HUES48 (cell line): ENCODE data around the gene BPIFA3.

Experiments used
- H3K27ac ChIP-seq: one replicate; pipeline ENCODE4 v1.7.0; 2013; ENCODE audit warnings: low read depth, low read length, inconsistent platforms
- H3K27me3 ChIP-seq: 2 replicates; pipeline ENCODE4 v1.6.1; 2013; ENCODE audit warnings: mild to moderate bottlenecking, low read length; ENCODE audit not compliant: control insufficient read depth, insufficient read depth
- H3K36me3 ChIP-seq: 2 replicates; pipeline ENCODE4 v1.6.1; 2013; ENCODE audit warnings: low read length; ENCODE audit not compliant: control insufficient read depth, insufficient read depth
- H3K4me1 ChIP-seq: 2 replicates; pipeline ENCODE4 v1.6.1; 2013; ENCODE audit warnings: mild to moderate bottlenecking, low read length; ENCODE audit not compliant: control insufficient read depth, insufficient read depth
- H3K4me3 ChIP-seq: 2 replicates; pipeline ENCODE4 v1.5.1; 2013; ENCODE audit warnings: mild to moderate bottlenecking, low read depth, low read length
- H3K9ac ChIP-seq: 2 replicates; pipeline ENCODE4 v1.6.1; 2013; ENCODE audit warnings: mild to moderate bottlenecking, low read depth, low read length, moderate library complexity
- H3K9me3 ChIP-seq: 2 replicates; pipeline ENCODE4 v1.6.1; 2013; ENCODE audit warnings: low read length; ENCODE audit not compliant: control insufficient read depth, insufficient read depth

Gene BPIFA3

DNA sequence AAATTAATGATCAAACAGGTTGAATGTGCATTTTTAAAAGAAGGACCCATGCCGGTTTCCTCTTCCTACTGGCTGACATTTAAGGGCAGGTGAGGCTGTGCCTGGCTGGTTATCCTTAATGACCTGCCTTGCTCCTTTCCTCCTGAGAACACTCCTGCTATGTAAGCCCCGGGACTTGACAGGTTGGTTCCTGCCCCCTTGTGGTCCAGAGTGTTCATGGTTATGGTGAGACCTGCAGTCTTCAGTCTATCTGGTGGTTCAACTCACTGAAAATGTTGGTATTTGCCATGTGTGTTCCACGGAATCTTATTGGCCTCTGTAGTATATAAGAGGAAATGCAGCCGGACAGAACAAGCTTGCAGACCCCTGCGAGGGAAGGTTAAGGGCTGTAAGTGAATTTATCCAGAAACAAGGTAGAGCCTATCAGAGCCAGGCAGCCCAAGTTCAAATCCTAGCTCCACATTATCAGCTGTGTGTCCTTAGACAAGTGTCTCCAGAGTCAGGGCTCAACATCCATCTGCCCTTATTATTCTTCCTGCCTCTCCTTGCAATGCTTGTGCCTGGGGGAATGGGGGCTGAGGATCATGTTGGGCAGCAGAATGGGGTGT lies 5.2 kb upstream of the BPIFA3 start:
- Histone ChIP-seq H3K4me1 (no peaks in the 10 kb centered on the region), H3K36me3 (no peaks in the 10 kb centered on the region), H3K27ac (no peak overlapping the region), H3K27me3 (no peaks in the 10 kb centered on the region), H3K4me3 (no peak overlapping the region), H3K9me3 (no peaks in the 10 kb centered on the region), H3K9ac (no peak overlapping the region)

DNA sequence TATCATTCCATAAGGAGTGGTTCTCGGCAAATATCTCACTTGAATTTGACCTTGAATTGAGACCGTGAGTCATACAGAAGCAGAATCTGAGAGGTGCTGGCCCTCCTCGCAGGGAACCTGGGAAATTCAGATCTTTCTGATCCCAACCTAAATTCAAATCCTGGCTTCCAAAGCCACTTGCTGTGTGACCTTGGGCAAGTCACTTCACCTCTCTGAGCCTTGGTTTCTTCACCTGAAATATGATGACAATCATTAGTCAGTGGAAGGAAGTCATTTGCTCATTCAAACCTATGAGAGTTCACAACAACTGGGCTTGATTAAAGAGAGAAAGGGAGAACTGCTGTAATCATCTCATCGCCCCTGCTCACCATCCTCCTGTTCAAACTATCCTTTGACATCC lies 7.2 kb downstream of the BPIFA3 start:
- Histone ChIP-seq H3K27ac (no peak overlapping the region), H3K36me3 (no peaks in the 10 kb centered on the region), H3K4me3 (no peak overlapping the region), H3K4me1 (no peaks in the 10 kb centered on the region), H3K9ac (no peak overlapping the region), H3K9me3 (no peaks in the 10 kb centered on the region), H3K27me3 (no peaks in the 10 kb centered on the region)

DNA sequence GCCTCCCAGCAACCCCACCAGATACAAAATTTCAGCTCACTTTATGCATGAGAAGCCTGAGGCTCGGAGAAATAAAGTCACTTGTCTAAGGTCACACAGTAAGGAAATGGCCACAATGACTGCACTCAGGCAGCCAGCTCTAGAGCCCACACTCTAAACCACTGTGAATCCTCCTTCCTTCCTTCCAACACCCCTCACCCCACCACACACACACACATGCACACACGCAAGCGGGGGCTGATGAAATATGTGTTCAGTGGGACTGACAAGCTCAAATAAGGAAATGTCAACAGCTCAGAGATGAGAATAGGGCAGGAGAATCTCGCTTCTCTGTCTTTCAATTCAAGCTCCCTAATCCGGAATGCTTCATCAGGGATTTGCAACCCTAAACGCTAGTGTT lies 12.7 kb downstream of the BPIFA3 start:
- no peaks in the 10 kb centered on the region for H3K27me3 ChIP-seq
- no peak overlapping the region for H3K9ac ChIP-seq
- no peak overlapping the region for H3K27ac ChIP-seq
- no peaks in the 10 kb centered on the region for H3K4me1 ChIP-seq
- no peaks in the 10 kb centered on the region for H3K9me3 ChIP-seq
- no peaks in the 10 kb centered on the region for H3K36me3 ChIP-seq
- no peak overlapping the region for H3K4me3 ChIP-seq

DNA sequence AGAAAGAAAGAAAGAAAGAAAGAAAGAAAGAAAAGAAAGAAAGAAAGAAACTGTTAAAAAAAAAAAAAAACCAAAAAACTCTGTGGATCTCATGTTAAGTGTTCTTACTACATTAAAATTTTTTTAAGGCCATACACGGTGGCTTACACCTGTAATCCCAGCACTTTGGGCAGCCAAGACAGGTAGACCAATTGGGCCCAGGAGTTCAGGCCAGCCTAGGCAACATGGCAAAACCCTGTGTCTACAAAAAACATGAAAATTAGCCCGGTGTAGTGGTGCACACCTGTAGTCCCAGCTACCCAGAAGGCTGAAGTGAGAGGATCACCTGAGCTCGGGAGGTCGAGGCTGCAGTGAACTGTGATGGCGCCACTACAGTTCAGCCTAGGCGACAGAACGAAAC lies 14.1 kb downstream of the BPIFA3 start:
- no peaks in the 10 kb centered on the region for H3K9me3 ChIP-seq
- no peaks in the 10 kb centered on the region for H3K4me1 ChIP-seq
- H3K27ac ChIP-seq = no peak overlapping the region
- H3K4me3 ChIP-seq = no peak overlapping the region
- H3K27me3 ChIP-seq = no peaks in the 10 kb centered on the region
- H3K9ac ChIP-seq = no peak overlapping the region
- H3K36me3 ChIP-seq = no peaks in the 10 kb centered on the region

DNA sequence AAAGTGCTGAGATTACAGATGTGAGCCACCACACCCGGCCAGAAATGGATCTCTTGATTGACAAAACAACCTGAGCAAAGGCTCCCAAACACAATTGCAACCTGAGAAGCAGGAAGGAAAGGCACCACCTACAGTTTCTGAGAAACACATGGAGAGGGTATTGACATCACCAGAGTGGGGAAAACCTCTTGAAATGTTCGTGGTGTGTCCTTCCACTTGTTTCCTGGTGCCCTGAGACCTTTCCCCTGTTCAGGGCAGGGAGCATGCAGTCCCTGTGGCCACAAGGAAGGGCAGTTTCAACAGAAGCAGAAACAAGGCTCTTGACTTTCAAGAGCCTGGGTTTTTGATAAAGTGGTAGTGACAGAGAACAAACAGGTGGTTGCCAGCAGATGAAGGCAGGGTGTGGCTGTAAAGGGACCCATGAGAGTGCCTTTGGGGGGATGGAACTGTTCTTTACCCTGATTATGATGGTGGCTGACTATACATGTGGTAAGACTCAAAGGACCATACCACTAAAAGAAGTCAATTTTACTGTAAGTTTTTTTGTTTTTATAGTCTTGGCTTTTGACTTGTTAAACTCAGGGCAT lies 15.4 kb downstream of the BPIFA3 start:
- Histone ChIP-seq H3K9ac (no peak overlapping the region), H3K4me3 (no peak overlapping the region), H3K9me3 (no peaks in the 10 kb centered on the region), H3K27ac (no peak overlapping the region), H3K36me3 (no peaks in the 10 kb centered on the region), H3K4me1 (no peaks in the 10 kb centered on the region), H3K27me3 (no peaks in the 10 kb centered on the region)

DNA sequence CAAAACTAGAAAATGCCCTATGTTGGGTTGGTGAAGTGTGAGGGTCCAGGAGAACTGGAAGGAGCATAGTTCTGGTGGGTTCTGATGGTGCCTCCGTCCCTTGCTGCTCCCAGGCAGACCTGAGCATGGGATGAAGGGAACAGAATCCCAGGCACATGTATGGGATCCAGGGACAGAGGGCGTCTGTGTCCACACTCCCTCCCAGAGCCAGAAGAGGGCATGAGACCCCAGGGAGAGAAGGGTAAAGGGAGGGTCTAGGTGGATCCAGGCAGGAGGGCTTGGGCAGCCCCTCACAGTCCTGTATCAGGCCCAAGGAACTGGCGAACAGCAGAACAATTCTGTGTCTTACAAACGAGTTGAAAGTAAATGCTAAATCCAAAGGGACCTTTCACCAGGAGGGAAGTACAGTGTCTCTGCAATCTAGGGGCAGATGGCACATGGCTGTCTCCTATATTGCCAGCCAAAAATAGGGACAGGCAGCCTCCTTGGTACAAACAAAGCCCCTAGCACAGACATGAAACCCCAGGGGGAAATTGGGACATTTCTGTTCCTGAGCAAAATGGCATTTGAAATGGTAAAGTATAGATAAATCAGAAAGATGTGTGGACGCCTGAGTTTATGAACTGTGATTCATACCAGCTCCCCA lies 16.1 kb downstream of the BPIFA3 start:
- Histone ChIP-seq H3K27me3 (no peaks in the 10 kb centered on the region), H3K9me3 (no peaks in the 10 kb centered on the region), H3K4me3 (no peak overlapping the region), H3K36me3 (no peaks in the 10 kb centered on the region), H3K9ac (no peak overlapping the region), H3K4me1 (no peaks in the 10 kb centered on the region), H3K27ac (no peak overlapping the region)

DNA sequence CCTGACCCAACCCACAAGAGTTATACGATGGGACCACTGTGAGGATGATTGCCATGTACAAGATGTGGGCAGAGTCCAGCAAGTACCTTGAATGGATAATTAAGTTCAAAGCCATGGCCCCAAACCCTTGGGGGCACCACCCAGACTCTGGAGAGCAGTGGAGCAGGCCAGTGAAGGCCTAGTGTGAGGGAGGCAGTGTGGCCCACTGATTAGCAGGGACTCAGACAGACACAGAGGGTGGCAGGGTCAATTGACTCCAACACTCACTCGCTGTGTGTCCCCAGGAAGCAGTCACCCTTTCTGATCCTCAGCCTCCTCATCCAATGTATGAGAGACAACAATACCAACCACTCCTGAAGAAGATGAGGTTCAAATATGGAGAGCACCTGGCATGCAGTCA lies 16.9 kb downstream of the BPIFA3 start:
- H3K27me3 ChIP-seq = no peaks in the 10 kb centered on the region
- no peak overlapping the region for H3K27ac ChIP-seq
- no peaks in the 10 kb centered on the region for H3K9me3 ChIP-seq
- H3K36me3 ChIP-seq = no peaks in the 10 kb centered on the region
- H3K4me1 ChIP-seq = no peaks in the 10 kb centered on the region
- no peak overlapping the region for H3K9ac ChIP-seq
- no peak overlapping the region for H3K4me3 ChIP-seq

DNA sequence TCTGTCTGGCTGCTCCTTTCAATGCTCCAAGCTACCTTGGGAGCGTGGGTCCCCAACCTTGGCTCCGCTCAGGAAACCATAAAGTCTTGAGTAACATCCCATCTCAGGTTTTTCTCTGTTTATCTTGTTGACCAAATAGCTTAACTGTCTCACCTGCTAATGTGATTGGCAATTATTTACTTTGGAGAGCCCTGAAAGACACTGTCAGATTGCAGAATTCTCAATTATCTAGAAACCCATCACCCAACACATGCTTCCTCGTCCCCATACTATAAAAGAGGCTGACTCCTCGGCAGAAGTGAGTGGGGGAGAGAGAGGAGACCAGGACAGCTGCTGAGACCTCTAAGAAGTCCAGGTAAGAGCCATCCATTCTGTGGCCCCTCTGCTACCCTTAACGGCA lies 18.5 kb downstream of the BPIFA3 start, which contains the start of gene BPIFA1:
Gene BPIFA1, plus strand, starts transcription at position 301 of the 400 bp plus-strand sequence. CDS start 1,716 bp downstream, outside the sequence.
- Histone ChIP-seq H3K27ac (no peak within 1 kb of the TSS), H3K36me3 (no peaks in the 10 kb centered on the region), H3K4me3 (no peak within 1 kb of the TSS), H3K27me3 (no peaks in the 10 kb centered on the region), H3K9me3 (no peaks in the 10 kb centered on the region), H3K4me1 (no peaks in the 10 kb centered on the region), H3K9ac (no peak within 1 kb of the TSS)

DNA sequence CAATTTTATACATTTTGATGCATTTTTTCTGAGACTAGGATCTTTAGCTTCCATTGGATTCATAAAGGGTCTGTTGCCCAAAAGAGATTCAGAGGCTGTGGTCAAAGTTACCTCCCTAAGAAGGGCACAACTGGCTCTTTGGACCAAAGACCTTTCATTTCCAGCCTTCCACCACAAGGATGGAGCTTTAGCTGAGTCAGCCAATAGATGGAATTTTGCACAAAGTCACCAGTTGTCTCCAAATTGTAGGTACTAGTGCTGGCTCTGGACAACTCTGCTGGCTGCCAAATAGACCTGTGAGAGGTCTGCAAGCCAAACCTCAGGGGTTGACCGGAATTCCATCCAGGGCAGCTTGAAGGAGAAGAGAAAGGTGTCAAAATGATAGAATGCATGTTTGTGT lies 19.2 kb downstream of the BPIFA3 start:
- no peaks in the 10 kb centered on the region for H3K36me3 ChIP-seq
- H3K4me3 ChIP-seq = no peak overlapping the region
- H3K27me3 ChIP-seq = no peaks in the 10 kb centered on the region
- no peak overlapping the region for H3K27ac ChIP-seq
- no peaks in the 10 kb centered on the region for H3K9me3 ChIP-seq
- no peak overlapping the region for H3K9ac ChIP-seq
- no peaks in the 10 kb centered on the region for H3K4me1 ChIP-seq

DNA sequence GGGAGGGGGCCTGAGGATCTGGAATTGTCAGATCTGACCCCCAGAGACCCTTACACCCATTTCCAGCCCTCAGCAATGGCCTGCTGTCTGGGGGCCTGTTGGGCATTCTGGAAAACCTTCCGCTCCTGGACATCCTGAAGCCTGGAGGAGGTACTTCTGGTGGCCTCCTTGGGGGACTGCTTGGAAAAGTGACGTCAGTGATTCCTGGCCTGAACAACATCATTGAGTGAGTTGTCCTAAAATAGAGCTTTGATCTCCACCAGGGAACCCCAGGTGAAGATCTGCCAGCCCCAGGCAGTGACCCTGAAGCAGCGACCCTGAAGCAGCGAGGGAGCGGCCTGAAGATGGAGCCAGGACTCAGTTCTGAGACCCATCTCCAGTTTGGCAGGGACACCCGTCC lies 20.8 kb downstream of the BPIFA3 start:
- H3K9me3 ChIP-seq = no peaks in the 10 kb centered on the region
- H3K4me3 ChIP-seq = no peak overlapping the region
- H3K4me1 ChIP-seq = no peaks in the 10 kb centered on the region
- no peaks in the 10 kb centered on the region for H3K36me3 ChIP-seq
- no peaks in the 10 kb centered on the region for H3K27me3 ChIP-seq
- no peak overlapping the region for H3K9ac ChIP-seq
- H3K27ac ChIP-seq = no peak overlapping the region

DNA sequence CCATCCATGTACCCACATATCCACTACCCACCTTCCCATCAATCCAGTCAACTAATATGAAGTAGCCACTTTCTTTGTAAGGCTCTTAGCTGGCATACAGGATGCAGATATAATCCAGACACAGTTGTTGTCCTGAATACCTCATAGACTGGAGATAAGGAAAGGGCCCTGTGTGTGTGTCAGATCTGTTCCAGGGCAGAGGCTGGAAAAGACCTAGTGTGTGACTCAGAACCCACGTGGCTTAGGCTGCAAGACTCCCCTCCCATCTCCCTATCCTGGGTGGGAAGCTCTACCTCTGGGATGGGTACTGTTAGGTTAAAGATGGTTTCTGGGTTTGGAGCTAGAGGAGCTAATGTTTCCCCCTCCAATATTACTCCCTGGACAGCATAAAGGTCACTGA lies 22.3 kb downstream of the BPIFA3 start:
- H3K27ac ChIP-seq = no peak overlapping the region
- H3K9ac ChIP-seq = no peak overlapping the region
- H3K9me3 ChIP-seq = no peaks in the 10 kb centered on the region
- no peak overlapping the region for H3K4me3 ChIP-seq
- H3K36me3 ChIP-seq = no peaks in the 10 kb centered on the region
- no peaks in the 10 kb centered on the region for H3K27me3 ChIP-seq
- H3K4me1 ChIP-seq = no peaks in the 10 kb centered on the region
